GM23248 (cell line): ENCODE results near the gene ZNF497. TPM values are rescaled to one million over a fixed set of nuclear protein-coding genes. Genes with fewer than 3 reads are reported as not detected.

Experiments used
- DNase-seq: peaks from one replicate; pipeline ENCODE4 v3.0.0-alpha.2; 2015
- H2AFZ ChIP-seq: fragments of 200-600 bp; sonication (generic); 2 replicates; pipeline ENCODE4 v1.6.1; 2016; ENCODE audit warnings: antibody characterized with exemption
- H3F3A ChIP-seq: fragments of 200-600 bp; sonication (generic); 2 replicates; pipeline ENCODE4 v1.6.1; 2016; ENCODE audit warnings: mild to moderate bottlenecking, antibody characterized with exemption, mixed run types; ENCODE audit not compliant: insufficient read depth
- H3K27ac ChIP-seq: fragments of 200-600 bp; sonication (generic); 2 replicates; pipeline ENCODE4 v1.5.1; 2016; ENCODE audit warnings: mild to moderate bottlenecking
- H3K27me3 ChIP-seq: fragments of 200-600 bp; sonication (generic); replicated peaks from 2 replicates; pipeline ENCODE4 v1.6.1; 2016; ENCODE audit warnings: mild to moderate bottlenecking; ENCODE audit not compliant: insufficient read depth
- H3K36me3 ChIP-seq: fragments of 200-600 bp; sonication (generic); 2 replicates; pipeline ENCODE4 v1.6.1; 2016; ENCODE audit warnings: low read depth, mild to moderate bottlenecking
- H3K4me1 ChIP-seq: fragments of 200-600 bp; sonication (generic); 2 replicates; pipeline ENCODE4 v1.6.1; 2016; ENCODE audit warnings: mild to moderate bottlenecking; ENCODE audit not compliant: insufficient read depth
- H3K4me2 ChIP-seq: fragments of 200-600 bp; sonication (generic); one replicate; pipeline ENCODE4 v1.6.1; 2016; ENCODE audit warnings: mild to moderate bottlenecking; ENCODE audit not compliant: unreplicated experiment
- H3K4me3 ChIP-seq: fragments of 200-600 bp; sonication (generic); 2 replicates; pipeline ENCODE4 v1.5.1; 2016; ENCODE audit warnings: mild to moderate bottlenecking
- H3K79me2 ChIP-seq: fragments of 200-600 bp; sonication (generic); 2 replicates; pipeline ENCODE4 v1.6.1; 2016; ENCODE audit warnings: mild to moderate bottlenecking; ENCODE audit not compliant: insufficient read depth
- H3K9ac ChIP-seq: fragments of 200-600 bp; sonication (generic); 2 replicates; pipeline ENCODE4 v1.6.1; 2016; ENCODE audit warnings: mild to moderate bottlenecking
- H3K9me2 ChIP-seq: fragments of 200-600 bp; sonication (generic); 2 replicates; pipeline ENCODE4 v1.6.1; 2016; ENCODE audit warnings: mixed run types, mild to moderate bottlenecking, moderate library complexity; ENCODE audit not compliant: insufficient read depth
- H3K9me3 ChIP-seq: fragments of 200-600 bp; sonication (generic); one replicate; pipeline ENCODE4 v1.6.1; 2017; ENCODE audit warnings: low read depth
- H4K20me1 ChIP-seq: fragments of 200-600 bp; sonication (generic); 2 replicates; pipeline ENCODE4 v1.6.0; 2016; ENCODE audit not compliant: insufficient read depth
- EZH2 ChIP-seq: fragments of 200-600 bp; sonication (generic); IDR thresholded peaks from 2 replicates; pipeline ENCODE4 v1.6.1; 2018; ENCODE audit warnings: antibody characterized with exemption, mild to moderate bottlenecking; ENCODE audit not compliant: insufficient read depth, poor library complexity, severe bottlenecking
- EZH2phosphoT487 ChIP-seq: fragments of 200-600 bp; sonication (generic); IDR thresholded peaks from 2 replicates; pipeline ENCODE4 v1.6.1; 2018; ENCODE audit warnings: antibody characterized with exemption, moderate library complexity, mild to moderate bottlenecking, low read depth; ENCODE audit not compliant: insufficient read depth
- WGBS, 2 experiments: methylation state at CpG; one replicate each; pipeline ENCODE4 v1.1.6; 2015 to 2017; ENCODE audit warnings: low lambda C conversion rate in 2 of 2, low coverage in 1 of 2; ENCODE audit errors: missing lambda C conversion rate in 2 of 2; 5-methylcytosine and 5-hydroxymethylcytosine counted together
- in situ Hi-C: fragments of 300-500 bp; cut with MboI; formaldehyde crosslinking; loops from 2 replicates; pipeline ENCODE4 v1.15.0; 2020
- polyA plus RNA-seq: library from polyadenylated mRNA; unstranded; fragments of >200 nt; fragmentation: Nextera tagmentation; extraction: Ambion mirVana; gene quantifications from 2 replicates; pipeline ENCODE4 v1.2.1, GENCODE V29; 2016
- total RNA-seq: library from RNA; depleted of rRNA; stranded (reverse); fragments of >200 nt; shearing (Covaris generic); gene quantifications from 2 replicates; pipeline ENCODE4 v1.2.3, GENCODE V29; 2014

Gene ZNF497
- total and polyA plus RNA-seq, 2 experiments from 2014 or later: 0.65 to 0.97 TPM

DNA sequence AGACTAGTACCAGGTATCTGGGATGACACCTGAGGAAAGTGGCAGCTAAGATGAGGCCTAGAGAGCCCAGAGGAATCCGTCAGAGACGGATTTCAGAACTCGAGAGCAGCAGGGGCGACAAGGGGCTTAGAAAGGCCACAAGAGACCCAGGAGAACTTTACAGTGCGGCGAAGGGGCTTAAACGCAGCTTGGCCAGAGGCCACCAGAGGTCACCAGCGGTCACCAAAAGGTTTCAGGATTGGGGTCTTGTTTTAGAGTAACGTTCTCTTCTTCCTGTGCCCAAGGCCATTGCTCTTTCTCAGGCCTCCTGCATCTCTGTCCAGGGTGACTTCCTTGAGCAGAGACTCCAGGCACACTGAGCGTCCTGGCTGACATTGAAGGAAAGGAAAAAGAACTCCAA lies 33.6 kb downstream of the ZNF497 start:
- H3K9ac ChIP-seq: no peak overlapping the region
- DNase-seq: no peak
- 56% methylated on average over 10 of the region's 10 CpGs for WGBS, 2 experiments
- no peak overlapping the region for H3K4me3 ChIP-seq
- no peaks in the 10 kb centered on the region for H3K9me3 ChIP-seq
- H3K27me3 ChIP-seq: no peaks in the 10 kb centered on the region
- H3K4me2 ChIP-seq: no peak overlapping the region
- no peak overlapping the region for H2AFZ ChIP-seq
- no peaks in the 10 kb centered on the region for H4K20me1 ChIP-seq
- no peak overlapping the region for H3K27ac ChIP-seq
- peaks cover 15% of the 10 kb centered on the region for H3F3A ChIP-seq
- no peaks in the 10 kb centered on the region for H3K9me2 ChIP-seq
- in situ Hi-C loops: no loop called here
- peaks cover 19% of the 10 kb centered on the region for H3K4me1 ChIP-seq
- peaks cover 64% of the 10 kb centered on the region for H3K79me2 ChIP-seq
- no peaks in the 10 kb centered on the region for H3K36me3 ChIP-seq
- no peak for TF ChIP-seq EZH2
- no peak for TF ChIP-seq EZH2phosphoT487

DNA sequence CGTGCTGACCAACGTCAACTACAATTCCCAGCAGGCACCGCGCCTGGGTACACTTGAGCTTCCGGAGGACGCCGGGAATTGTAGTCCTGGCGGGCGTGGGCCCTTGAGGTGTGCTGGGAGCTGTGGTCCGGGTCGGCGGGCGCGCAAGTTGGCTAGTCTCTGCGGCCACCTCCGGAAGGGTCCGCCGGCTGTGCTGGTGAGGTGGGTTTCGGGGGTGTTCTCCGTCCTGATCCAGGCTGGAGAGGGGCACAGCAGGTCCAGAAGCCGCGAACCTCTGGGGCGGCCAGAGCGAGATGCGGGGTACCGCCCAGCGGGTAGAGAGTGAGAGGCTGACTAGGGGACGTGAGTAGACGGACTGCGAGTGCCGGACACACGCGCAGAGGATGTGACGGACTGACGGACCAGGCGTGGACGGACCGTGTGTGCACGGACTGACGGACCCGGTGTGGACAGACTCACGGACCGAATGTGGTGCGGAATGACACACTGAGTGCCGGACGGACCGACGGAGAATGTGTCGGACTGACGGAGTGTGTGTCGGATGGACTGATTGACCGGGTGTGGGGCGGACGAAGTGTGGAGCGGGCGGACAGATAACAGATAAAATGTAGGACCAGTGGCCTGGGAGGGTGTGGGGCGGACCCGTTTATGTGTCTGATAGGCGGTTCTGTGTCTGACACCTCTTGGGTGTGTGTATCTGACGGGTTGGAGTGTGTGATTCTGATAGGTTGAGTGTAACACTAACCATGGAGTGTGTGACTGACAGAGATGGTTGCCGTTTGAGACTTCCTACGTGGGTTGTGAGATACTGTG lies 35.4 kb downstream of the ZNF497 start, which contains the start of gene ZSCAN22:
Gene ZSCAN22 (plus strand): TSS at position 81 of the 813 bp plus-strand sequence. CDS start 7,809 bp downstream, outside the sequence.
- no peaks in the 10 kb centered on the region for H3K9me2 ChIP-seq
- in situ Hi-C loops: no loop called here
- H3F3A ChIP-seq: peaks cover 15% of the 10 kb centered on the region
- no peaks in the 10 kb centered on the region for H4K20me1 ChIP-seq
- peak within 1 kb of the TSS; percentile 93 for H3K9ac ChIP-seq
- peak within 1 kb of the TSS; percentile 99 for H3K4me3 ChIP-seq
- peak; percentile 100 for DNase-seq
- peak within 1 kb of the TSS; percentile 90 for H3K4me2 ChIP-seq
- peaks cover 19% of the 10 kb centered on the region for H3K4me1 ChIP-seq
- H3K79me2 ChIP-seq: peaks cover 55% of the 10 kb centered on the region
- peak within 1 kb of the TSS; percentile 97 for H2AFZ ChIP-seq
- 0 out of 2 replicates have a peak, but pooled peaks cover 3% of the 10 kb centered on the region for H3K36me3 ChIP-seq
- no peak for TF ChIP-seq EZH2phosphoT487
- no peaks in the 10 kb centered on the region for H3K27me3 ChIP-seq
- peak within 1 kb of the TSS; percentile 87 for H3K27ac ChIP-seq
- 0 to 1% methylated on average over 60 to 62 of the region's 62 CpGs for WGBS, 2 experiments
- H3K9me3 ChIP-seq: no peaks in the 10 kb centered on the region

DNA sequence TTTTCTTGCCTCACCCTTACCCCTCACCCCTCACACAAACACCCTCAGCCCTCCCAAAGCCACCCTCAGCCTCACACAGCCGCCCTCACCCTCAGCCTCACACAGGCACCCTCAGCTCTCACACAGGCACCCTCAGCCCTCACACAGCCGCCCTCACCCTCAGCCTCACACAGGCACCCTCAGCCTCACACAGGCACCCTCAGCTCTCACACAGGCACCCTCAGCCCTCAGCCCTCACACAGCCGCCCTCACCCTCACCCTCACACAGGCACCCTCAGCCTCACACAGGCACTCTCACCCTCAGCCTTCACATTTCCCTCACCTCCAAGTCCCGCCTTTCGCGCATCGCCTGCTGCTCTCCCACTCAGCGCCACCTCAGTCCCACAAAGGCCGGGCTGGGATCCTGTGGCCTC lies 36.0 kb downstream of the ZNF497 start:
- H3K36me3 ChIP-seq: 0 out of 2 replicates have a peak, but pooled peaks cover 3% of the 10 kb centered on the region
- H3F3A ChIP-seq: peaks cover 15% of the 10 kb centered on the region
- peak overlapping the region; percentile 87; the same call in 1 of the 2 replicates for H3K27ac ChIP-seq
- no peaks in the 10 kb centered on the region for H3K9me3 ChIP-seq
- no peaks in the 10 kb centered on the region for H3K27me3 ChIP-seq
- WGBS, 2 experiments: 2% methylated on average over 7 to 9 of the region's 9 CpGs
- TF ChIP-seq EZH2: no peak
- TF ChIP-seq EZH2phosphoT487: no peak
- H2AFZ ChIP-seq: peak overlapping the region; percentile 97
- peak overlapping the region; percentile 99 for H3K4me3 ChIP-seq
- H3K4me1 ChIP-seq: peaks cover 19% of the 10 kb centered on the region
- peak overlapping the region; percentile 93 for H3K9ac ChIP-seq
- H3K9me2 ChIP-seq: no peaks in the 10 kb centered on the region
- in situ Hi-C loops: no loop called here
- peaks cover 55% of the 10 kb centered on the region for H3K79me2 ChIP-seq
- H3K4me2 ChIP-seq: peak overlapping the region; percentile 90
- no peak for DNase-seq
- no peaks in the 10 kb centered on the region for H4K20me1 ChIP-seq

DNA sequence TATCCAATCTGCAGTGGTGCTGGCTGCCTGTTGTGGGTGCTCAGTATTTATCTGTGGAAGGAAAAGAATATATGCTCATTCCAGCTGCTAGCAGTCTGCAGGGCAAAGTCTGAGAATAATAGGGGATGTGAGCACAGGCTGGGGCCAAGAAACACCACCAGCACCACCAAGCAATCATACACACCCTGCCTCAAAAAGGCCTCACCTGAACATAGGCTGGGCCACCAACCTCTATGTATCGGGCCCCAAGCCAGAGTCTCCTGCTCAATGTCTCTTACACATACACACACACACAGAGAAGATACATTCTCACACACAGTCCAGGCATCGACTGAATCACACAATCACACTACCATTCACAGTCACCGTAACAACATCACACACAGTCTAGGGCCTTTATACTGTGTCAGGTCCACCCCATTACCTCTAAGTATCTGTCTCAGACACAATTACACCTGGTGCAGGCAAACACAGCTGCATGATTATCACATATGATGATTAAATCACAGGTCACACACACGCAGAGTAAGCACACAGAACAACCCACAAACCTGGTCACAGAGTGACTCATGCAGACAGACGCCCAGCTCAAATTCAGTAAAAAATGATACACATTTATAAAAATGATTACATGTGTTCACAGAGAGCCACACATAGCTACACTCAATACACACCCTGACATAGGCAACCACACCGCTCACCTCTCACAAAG lies 37.1 kb downstream of the ZNF497 start:
- no peaks in the 10 kb centered on the region for H3K27me3 ChIP-seq
- peaks cover 55% of the 10 kb centered on the region for H3K79me2 ChIP-seq
- peaks cover 11% of the 10 kb centered on the region; the same call in 1 of the 2 replicates for H3F3A ChIP-seq
- H3K9me3 ChIP-seq: no peaks in the 10 kb centered on the region
- peak overlapping the region; percentile 90 for H3K4me2 ChIP-seq
- peak overlapping the region; percentile 93 for H3K9ac ChIP-seq
- peak overlapping the region; percentile 97; the same call in 1 of the 2 replicates for H2AFZ ChIP-seq
- 0 out of 2 replicates have a peak, but pooled peaks cover 3% of the 10 kb centered on the region for H3K36me3 ChIP-seq
- H4K20me1 ChIP-seq: no peaks in the 10 kb centered on the region
- H3K27ac ChIP-seq: peak overlapping the region; percentile 87
- TF ChIP-seq EZH2: no peak
- TF ChIP-seq EZH2phosphoT487: no peak
- H3K9me2 ChIP-seq: no peaks in the 10 kb centered on the region
- DNase-seq: peak; percentile 65
- peak overlapping the region; percentile 99 for H3K4me3 ChIP-seq
- peaks cover 15% of the 10 kb centered on the region for H3K4me1 ChIP-seq
- in situ Hi-C loops: no loop called here
- WGBS, 2 experiments: 69 to 71% methylated on average over 6 of the region's 6 CpGs
